Small intestine (tissue), 7 donors: ENCODE measurements around the gene DNAI2. TPM values are rescaled to one million over a fixed set of nuclear protein-coding genes. Genes with fewer than 3 reads are reported as not detected.
A peak's percentile ranks its signal among the peaks of the same experiment; 100 is the strongest.

ENCODE experiments used
- DNase-seq, 2 donors: peaks; one replicate each; pipeline versions ENCODE4 v3.0.0 to v3.0.0-alpha.2; 2013
- FAIRE-seq: peaks from 2 replicates; lab custom pipeline; 2012; peaks lifted over from hg19 to GRCh38; lab: Jason Lieb, UNC
- H3K27ac ChIP-seq, 3 donors: one replicate each; pipeline ENCODE4 v1.5.1; 2013; ENCODE audit warnings: low read length in 2 of 3, mild to moderate bottlenecking in 2 of 3, control low read depth in 1 of 3, inconsistent platforms in 1 of 3, low read depth in 1 of 3, moderate library complexity in 1 of 3
- H3K27me3 ChIP-seq, 3 donors: one replicate each; pipeline ENCODE4 v1.6.1; 2013; ENCODE audit warnings: low read length in 3 of 3, inconsistent platforms in 1 of 3; ENCODE audit not compliant: control insufficient read depth in 3 of 3, insufficient read depth in 3 of 3
- H3K36me3 ChIP-seq, 3 donors: one replicate each; pipeline ENCODE4 v1.6.1; 2013; ENCODE audit warnings: low read length in 3 of 3, inconsistent platforms in 1 of 3, low read depth in 1 of 3, mild to moderate bottlenecking in 1 of 3, moderate library complexity in 1 of 3; ENCODE audit not compliant: control insufficient read depth in 3 of 3, insufficient read depth in 2 of 3
- H3K4me1 ChIP-seq, 3 donors: one replicate each; pipeline ENCODE4 v1.6.1; 2013; ENCODE audit warnings: low read length in 2 of 3, inconsistent platforms in 1 of 3, low read depth in 1 of 3, mild to moderate bottlenecking in 1 of 3, moderate library complexity in 1 of 3; ENCODE audit not compliant: control insufficient read depth in 3 of 3, insufficient read depth in 2 of 3
- H3K4me3 ChIP-seq, 3 donors: one replicate each; pipeline ENCODE4 v1.5.1; 2013; ENCODE audit warnings: low read length in 3 of 3, control low read depth in 1 of 3, inconsistent platforms in 1 of 3, low read depth in 1 of 3, mild to moderate bottlenecking in 1 of 3, moderate library complexity in 1 of 3
- H3K9me3 ChIP-seq, 2 donors: one replicate each; pipeline ENCODE4 v1.6.1; 2013; ENCODE audit warnings: low read depth in 1 of 2, low read length in 1 of 2; ENCODE audit not compliant: control insufficient read depth in 2 of 2, insufficient read depth in 1 of 2
- WGBS, 3 donors: extraction: QIAGEN DNeasy Blood & Tissue Kit; methylation state at CpG; one replicate each; pipeline ENCODE4 v1.1.7; 2013; 5-methylcytosine and 5-hydroxymethylcytosine counted together
- polyA plus RNA-seq, 4 donors: library from polyadenylated mRNA; stranded (reverse) in 3 of 4; unstranded in 1 of 4; fragments of 200-250 nt in 3 of 4; fragments of 120-200 nt in 1 of 4; gene quantifications; one replicate each; pipeline versions ENCODE4 v1.2.1 to v1.2.3, GENCODE V29; 2013
- donor health status: healthy with polysubstance abuse.
- donor health status: control.
- donor health status: control.
- donor health status: Bipolar disorder and iron deficiency.
- donor health status: healthy.

The DNAI2 gene
- polyA plus RNA-seq, 4 donors = 0.03 to 0.10 TPM; not detected in 2

DNA sequence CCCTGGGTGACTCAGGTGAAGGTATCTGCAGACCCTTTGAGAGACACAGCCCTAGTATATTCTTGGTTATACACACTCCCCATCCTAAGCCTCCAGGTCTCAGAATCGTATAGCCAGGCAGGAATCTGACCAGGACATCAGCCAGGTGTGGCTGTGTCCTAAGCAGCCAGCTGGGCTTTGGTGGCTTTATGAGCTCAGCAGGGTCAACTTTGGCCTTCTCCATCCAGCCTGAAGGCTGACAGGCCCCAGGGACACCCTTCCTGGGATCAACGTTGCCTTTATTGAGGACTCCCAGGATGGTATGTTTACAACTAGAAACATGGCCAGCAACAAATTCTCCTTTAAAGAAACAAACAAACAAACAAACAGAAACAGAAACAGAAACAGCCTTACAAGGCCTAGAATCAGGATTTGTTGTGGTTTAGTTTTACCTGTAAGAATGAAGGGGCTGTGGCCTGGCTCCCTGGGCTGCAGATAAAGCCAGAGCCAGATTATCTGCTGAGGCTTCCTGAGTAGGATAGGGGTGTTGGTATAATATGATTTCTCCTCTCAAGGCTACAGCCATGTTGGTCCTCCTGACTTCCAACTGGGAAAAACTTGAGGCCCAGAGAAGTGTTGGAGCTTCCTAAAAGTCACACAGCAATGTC lies 60.5 kb downstream of the DNAI2 start:
- H3K4me3 ChIP-seq = no peak overlapping the region
- H3K27me3 ChIP-seq = no peaks in the 10 kb centered on the region
- peak overlapping the region in 1 of 3 donors; percentile 50 for H3K27ac ChIP-seq
- DNase-seq (no peak), FAIRE-seq (no peak)
- peaks cover 0 to 6% of the 10 kb centered on the region in 2 donors for H3K9me3 ChIP-seq
- peaks cover 0 to 2% (median 0%) of the 10 kb centered on the region in 3 donors for H3K36me3 ChIP-seq
- 44 to 82% (median 76%) methylated on average over 2 of the region's 2 CpGs for WGBS, 3 donors
- H3K4me1 ChIP-seq = peaks cover 0 to 6% (median 0%) of the 10 kb centered on the region in 3 donors

DNA sequence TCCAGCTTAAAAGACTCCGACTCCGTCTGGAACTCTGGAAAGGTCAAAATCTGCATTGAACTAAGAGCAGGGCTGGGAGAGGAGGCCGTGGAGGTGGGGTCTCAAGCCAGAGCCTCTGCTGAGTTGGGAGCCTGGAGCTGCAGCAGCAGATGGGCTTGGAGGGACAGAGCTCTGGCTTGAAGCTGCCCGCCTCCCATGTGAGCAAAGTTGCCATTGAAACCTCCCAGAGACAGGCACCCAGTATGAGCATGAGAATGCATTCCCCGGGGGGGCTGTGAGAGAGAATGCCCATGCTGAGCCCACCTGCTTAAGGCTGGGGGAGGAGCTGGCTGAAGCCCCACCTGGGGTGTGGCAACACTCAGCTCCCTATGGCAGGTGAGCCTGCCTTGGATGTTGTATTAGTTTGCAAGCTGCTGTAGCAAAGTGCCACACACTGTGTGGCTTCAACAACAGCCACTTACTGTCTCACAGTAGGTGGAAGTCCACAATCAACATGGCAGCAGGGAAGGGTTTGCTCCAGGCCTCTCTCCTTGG lies 61.6 kb downstream of the DNAI2 start:
- no peak for FAIRE-seq
- peaks cover 0 to 2% (median 0%) of the 10 kb centered on the region in 3 donors for H3K36me3 ChIP-seq
- no peaks in the 10 kb centered on the region for H3K27me3 ChIP-seq
- no peak overlapping the region for H3K4me3 ChIP-seq
- H3K27ac ChIP-seq = no peak overlapping the region
- WGBS, 3 donors = 69 to 81% (median 76%) methylated on average over 5 of the region's 5 CpGs
- peaks cover 0 to 6% of the 10 kb centered on the region in 2 donors for H3K9me3 ChIP-seq
- DNase-seq = no peak
- H3K4me1 ChIP-seq = peaks cover 0 to 6% (median 0%) of the 10 kb centered on the region in 3 donors

DNA sequence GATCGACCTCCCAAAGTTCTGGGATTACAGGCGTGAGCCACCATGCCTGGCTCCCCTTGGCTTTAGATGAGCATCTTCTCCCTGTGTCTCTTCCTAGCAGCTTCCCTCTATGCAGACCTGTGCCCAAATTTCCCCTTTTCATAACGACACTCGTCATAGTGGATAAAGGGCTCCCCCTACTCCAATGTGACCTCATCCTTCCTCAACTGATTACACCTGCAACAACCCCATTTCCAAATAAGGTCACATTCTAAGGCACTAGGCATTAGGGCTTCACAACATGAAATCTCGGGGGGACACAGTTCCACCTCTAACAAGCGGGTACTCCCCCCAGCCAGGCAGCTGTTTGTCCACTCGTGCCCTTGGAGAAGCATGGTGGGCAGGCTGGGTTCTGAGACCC lies 62.3 kb downstream of the DNAI2 start:
- no peak for FAIRE-seq
- peaks cover 0 to 2% (median 0%) of the 10 kb centered on the region in 3 donors for H3K36me3 ChIP-seq

GRCh38 chr17:74337834-74338500 lies 63.9 kb downstream of the DNAI2 start:
- Histone ChIP-seq H3K36me3 (peaks cover 0 to 2% (median 0%) of the 10 kb centered on the region in 3 donors), H3K27ac (no peak overlapping the region), H3K27me3 (no peaks in the 10 kb centered on the region), H3K4me1 (no peaks in the 10 kb centered on the region), H3K9me3 (peaks cover 0 to 6% of the 10 kb centered on the region in 2 donors), H3K4me3 (no peak overlapping the region)
- FAIRE-seq (no peak), DNase-seq (no peak)
- 61 to 71% (median 64%) methylated on average over 12 of the region's 12 CpGs for WGBS, 3 donors

More for the DNA sequence above, 62.3 kb downstream of the DNAI2 start:
- H3K27ac ChIP-seq = no peak overlapping the region
- no peaks in the 10 kb centered on the region for H3K27me3 ChIP-seq
- DNase-seq = no peak
- 65 to 82% (median 69%) methylated on average over 7 of the region's 7 CpGs for WGBS, 3 donors
- H3K9me3 ChIP-seq = peaks cover 0 to 6% of the 10 kb centered on the region in 2 donors
- H3K4me1 ChIP-seq = peaks cover 0 to 6% (median 0%) of the 10 kb centered on the region in 3 donors
- no peak overlapping the region for H3K4me3 ChIP-seq

DNA sequence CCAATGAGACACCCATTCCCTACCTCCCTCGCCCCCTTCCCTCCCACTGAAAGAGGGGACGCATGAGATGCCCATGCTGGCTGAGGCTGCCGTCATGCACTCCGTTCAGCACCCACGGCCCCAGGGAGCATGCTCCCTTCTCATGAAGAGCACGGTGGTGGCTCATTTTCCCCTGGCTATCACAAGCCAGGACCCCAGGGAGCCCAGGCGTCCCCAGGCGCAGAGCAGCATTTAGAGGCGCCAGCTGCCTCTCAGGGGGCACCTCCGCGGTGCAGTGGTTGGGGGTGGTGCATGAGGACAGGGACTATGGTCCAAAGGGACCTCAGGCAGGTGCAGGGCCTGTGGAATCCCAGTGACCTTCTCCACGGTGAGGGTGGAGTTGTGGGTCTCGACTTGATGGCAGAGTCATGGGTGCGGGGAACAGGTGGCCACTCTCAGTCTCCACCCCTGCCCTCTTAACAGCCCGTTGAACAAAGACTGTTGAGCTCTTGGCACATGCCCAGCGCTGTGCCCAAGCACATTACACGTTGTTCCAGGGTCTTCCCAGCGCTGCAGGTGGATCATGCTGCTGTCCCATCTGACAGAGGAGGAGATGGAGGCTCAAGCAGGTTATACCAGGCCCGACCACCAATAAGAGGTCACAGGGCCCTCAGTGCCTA lies 65.6 kb downstream of the DNAI2 start:
- Histone ChIP-seq H3K9me3 (no peaks in the 10 kb centered on the region), H3K27ac (no peak overlapping the region), H3K36me3 (no peaks in the 10 kb centered on the region), H3K27me3 (peaks cover 0 to 4% (median 0%) of the 10 kb centered on the region in 3 donors), H3K4me1 (no peaks in the 10 kb centered on the region), H3K4me3 (no peak overlapping the region)
- FAIRE-seq = no peak
- DNase-seq = no peak
- 73 to 85% (median 75%) methylated on average over 18 to 19 of the region's 19 CpGs for WGBS, 3 donors

GRCh38 chr17:74340470-74341023 lies 66.5 kb downstream of the DNAI2 start:
- FAIRE-seq (no peak), DNase-seq (peak in 1 of 2 donors; percentile 37)
- Histone ChIP-seq H3K27ac (no peak overlapping the region), H3K4me3 (no peak overlapping the region), H3K27me3 (peaks cover 0 to 4% (median 0%) of the 10 kb centered on the region in 3 donors), H3K4me1 (no peaks in the 10 kb centered on the region), H3K36me3 (no peaks in the 10 kb centered on the region), H3K9me3 (no peaks in the 10 kb centered on the region)
- 40 to 55% (median 40%) methylated on average over 10 to 13 of the region's 13 CpGs for WGBS, 3 donors

DNA sequence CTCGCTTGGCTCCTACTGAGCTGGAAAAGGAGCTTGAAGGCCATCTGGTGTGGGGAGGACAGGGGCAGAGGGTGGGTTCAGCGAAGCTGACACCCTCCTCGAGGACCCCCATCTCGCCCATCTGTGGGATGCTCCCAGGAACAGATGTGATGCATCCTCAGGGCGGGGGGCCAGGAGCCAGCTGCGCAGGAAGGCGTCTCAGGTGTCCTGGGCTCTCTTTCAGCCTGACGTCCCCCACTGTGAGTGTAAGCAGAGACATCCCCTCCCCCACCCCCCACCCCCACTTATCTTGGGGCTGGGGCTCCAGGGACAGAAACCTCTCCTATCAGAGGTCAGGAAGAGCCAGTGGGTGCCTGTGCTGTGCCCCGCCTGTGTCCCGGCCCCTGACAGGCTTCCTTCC lies 68.2 kb downstream of the DNAI2 start:
- no peaks in the 10 kb centered on the region for H3K36me3 ChIP-seq
- no peaks in the 10 kb centered on the region for H3K9me3 ChIP-seq
- 54 to 76% (median 58%) methylated on average over 9 to 10 of the region's 10 CpGs for WGBS, 3 donors
- no peak overlapping the region for H3K4me3 ChIP-seq
- H3K4me1 ChIP-seq = no peaks in the 10 kb centered on the region
- DNase-seq (no peak), FAIRE-seq (no peak)
- peaks cover 0 to 4% (median 0%) of the 10 kb centered on the region in 3 donors for H3K27me3 ChIP-seq
- H3K27ac ChIP-seq = no peak overlapping the region

- DNase-seq (no peak), FAIRE-seq (no peak)
- H3K27me3 ChIP-seq = peaks cover 0 to 6% (median 0%) of the 10 kb centered on the region in 3 donors
- no peak overlapping the region for H3K27ac ChIP-seq
- H3K36me3 ChIP-seq = no peaks in the 10 kb centered on the region
- 81 to 87% (median 83%) methylated on average over 8 of the region's 8 CpGs for WGBS, 3 donors
- no peaks in the 10 kb centered on the region for H3K9me3 ChIP-seq
- no peaks in the 10 kb centered on the region for H3K4me1 ChIP-seq
- H3K4me3 ChIP-seq = no peak overlapping the region
These were observed 69.1 kb downstream of the DNAI2 start for GRCh38 chr17:74343121-74343520.
